ENCODE results near the gene CES4A.
"Not testable (repeated sequence)": the region's sequence is repeated elsewhere in the genome, so short reads cannot be mapped to it uniquely, and the experiment has no call there.

Gene CES4A

GRCh38 chr16:66993558-66993957 is 5.2 kb downstream of the CES4A start:
- DNase-seq, result not testable (repeated sequence)

DNA sequence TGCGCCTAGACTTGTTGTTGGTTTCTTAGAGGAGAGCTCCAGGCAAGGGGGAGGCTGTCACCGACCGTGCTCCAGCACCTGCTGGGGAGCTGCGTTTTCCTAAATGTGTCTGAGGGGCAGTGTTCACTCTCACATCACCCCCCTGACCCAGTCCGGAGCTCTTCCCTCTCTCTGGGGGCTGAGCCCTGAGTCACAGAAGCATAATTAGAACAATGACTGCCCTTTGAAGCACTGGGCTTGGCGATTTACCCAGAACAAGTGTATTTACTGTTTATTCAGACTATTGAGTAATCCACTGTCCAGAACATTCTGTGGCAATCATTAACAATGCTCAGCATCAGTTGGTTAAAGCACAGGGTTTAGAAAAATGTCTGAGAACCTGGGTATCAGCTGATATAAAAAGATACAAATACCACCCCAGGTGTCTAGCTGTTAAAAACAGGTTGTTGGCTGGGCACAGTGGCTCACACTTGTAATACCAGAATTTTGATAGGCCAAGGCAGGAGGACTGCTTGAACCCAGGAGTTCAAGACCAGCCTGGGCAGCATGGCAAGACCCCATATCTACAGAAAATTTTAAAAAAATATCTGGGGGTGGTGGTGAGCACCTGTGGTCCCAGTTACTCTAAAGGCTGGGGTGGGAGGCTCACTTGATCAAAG is 8.1 kb downstream of the CES4A start:
- DNase-seq, result no peak

DNA sequence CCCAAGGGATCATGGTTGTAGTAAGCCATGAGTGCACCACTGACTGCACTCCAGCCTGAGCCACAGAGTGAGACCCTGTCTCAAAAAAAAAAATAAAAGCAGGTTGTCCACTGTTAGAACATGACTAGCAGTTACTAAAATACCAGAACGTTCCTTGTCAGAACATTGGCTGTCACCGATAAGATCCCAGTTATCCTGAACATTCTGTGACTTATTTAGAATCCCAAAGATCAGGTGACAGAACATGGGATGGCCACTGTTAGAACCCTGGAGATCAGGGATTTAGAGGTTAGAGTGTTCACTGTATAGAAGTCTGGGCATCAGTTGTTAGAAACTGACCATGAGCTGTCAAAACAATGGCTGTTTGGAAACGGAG is 8.6 kb downstream of the CES4A start:
- no peak for DNase-seq

- DNase-seq, result peak; percentile 71
Observed at GRCh38 chr16:67000384-67001351, 12.3 kb downstream of the CES4A start.

GRCh38 chr16:67001726-67002125 is 13.3 kb downstream of the CES4A start:
- no peak for DNase-seq

DNA sequence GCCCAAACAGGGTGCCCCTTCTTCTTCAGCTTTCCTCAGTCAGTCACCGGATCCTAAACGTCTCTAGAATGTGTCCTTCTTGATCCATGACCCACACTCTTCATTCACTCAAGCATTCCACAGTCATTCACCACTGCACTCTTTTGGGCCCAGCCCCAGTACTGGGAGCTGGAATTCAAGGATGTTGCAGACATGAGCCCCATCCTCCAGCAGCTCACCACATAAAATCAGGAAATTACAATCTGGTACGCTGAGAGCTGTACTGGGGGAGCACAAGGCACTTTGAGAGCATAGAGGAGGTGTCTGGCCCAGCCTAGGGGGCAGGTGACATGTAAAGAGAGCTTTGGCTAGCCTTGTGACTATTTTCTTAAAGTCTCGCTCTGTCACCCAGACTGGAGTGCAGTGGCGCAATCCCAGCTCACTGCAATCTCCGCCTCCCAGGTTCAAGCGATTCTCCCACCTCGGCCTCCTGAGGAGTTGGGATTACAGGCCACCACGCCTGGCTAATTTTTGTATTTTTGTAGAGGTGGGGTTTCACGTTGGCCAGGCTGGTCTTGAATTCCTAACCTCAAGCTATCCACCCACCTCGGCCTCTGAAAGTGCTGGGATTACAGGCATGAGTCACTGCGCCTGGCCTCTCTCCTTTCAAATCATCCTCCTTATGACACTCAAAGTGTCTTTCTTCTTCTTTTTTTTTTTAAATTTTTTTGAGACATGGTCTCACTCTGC is 18.7 kb downstream of the CES4A start:
- no peak for DNase-seq

- DNase-seq, result no peak
Observed at GRCh38 chr16:67009158-67009557, 20.8 kb downstream of the CES4A start.

DNA sequence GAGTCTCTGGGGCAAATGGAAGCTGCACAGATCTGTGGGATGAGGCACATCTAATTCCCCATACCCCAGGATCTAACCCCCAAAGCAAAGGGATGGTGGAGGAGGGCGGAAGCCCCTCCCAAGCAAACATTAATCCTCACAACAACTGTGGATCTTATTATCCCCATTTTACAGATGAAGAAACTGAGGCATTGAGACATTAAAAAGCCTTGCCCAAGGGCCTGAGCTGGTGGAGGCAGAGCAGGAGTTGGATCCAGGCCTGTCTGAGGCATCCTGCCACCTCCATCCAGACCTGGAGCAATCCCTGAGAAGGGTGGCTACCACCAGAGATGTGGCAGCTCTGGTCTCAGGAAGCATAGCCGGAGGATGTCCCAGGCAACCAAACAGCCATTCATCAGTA is 22.9 kb downstream of the CES4A start:
- no peak for DNase-seq

DNA sequence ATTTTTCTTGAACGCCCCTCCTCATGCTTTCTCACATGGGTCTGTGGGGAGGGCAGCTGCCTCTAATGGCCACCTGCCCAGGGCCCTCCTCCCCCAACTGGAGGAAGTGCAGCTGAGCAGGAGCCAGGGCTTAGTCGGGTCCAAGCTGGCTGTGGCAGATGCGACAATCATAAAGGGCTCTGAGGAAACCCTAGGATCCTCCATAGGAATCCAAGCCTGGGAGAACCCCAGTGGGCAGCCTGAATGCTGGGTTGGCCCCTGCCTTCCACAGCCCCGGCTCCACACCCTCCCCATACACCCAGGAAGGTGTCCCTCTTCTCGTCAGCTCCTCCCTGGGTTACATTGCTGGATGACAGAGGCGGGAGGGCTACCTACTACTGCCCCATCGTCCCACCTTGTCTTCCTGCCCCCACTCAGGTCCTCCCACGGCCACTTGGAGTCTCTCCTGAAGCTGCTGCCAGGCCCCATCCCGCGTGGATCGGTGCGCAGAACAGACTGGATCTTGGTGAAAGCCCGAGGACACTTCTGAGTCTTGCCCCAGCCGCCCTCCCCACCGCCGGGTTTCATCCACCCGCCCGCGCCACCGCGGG is 24.9 kb downstream of the CES4A start:
- DNase-seq, result no peak

DNA sequence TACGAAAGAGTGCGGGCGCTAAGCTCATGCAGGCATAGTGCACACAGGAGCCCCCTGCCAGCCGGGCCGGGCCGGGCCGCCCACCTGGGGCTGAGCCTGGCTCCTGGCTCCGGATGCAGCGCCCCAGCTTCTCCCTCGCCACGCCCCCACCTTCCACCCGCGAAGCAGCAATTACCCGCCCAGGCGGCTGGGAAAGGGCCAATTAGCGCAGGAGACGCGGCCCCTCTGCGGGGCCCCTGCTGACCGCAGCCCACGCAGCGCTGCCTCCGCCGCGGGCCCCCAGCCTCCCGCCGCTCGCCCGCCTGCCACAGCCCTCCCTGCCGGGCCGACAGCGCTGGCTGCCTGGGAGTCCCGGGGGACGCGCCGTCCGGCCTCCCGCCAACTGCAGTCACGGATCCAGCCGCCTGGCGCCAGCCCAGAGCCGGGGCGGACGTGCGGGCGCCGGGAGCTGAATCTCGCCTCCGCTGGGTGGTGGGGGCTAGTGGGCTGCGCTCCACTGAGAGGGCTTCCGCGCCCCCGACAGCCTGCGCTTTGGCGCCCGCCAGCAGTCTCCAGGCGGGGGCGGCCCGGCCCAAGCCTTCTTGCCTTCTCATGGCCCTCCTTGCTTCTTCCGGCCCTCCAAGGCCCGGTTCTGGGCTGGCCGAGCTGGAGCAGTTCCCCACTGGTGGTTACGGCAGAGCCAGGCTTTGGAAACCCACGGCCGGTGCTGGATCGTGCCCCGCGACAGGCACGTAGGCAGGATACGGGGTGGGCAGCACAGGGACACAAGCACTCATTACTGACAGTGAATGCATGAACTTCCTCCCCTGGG is 25.6 kb downstream of the CES4A start:
- peak; percentile 92 for DNase-seq

DNA sequence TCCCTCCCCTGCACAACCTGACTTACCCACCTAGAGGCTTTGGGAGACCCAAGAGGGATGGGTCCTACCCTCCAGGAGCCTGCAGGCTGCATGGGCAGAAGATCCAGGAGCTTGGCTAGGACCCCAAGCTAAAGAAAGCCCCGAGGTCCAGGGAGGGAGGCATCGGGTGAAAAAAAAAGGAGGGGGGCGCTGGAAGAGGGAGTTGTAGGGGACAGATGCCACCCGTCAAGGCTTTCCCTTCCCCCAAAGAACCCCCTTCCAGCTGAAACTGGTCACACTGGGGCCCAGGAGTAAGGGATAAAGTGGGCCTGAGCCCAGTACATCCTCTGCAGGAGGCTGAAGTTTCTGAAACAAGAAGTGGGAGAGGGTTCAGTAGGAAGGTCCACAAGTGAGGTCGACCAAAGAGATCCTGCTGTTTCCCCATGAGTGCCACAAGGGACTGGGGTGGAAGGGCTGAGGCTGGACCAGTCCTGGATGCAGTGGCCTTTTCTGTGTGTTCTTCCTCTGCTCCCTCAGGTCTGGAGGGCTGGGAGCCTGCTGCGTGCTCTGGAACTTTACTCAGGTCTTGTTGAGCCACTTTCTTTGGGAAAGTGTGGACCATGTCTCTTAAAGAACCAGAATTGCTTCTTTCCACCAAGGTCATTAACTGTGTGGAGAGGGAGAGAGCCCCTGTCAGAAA is 26.4 kb downstream of the CES4A start:
- no peak for DNase-seq

DNA sequence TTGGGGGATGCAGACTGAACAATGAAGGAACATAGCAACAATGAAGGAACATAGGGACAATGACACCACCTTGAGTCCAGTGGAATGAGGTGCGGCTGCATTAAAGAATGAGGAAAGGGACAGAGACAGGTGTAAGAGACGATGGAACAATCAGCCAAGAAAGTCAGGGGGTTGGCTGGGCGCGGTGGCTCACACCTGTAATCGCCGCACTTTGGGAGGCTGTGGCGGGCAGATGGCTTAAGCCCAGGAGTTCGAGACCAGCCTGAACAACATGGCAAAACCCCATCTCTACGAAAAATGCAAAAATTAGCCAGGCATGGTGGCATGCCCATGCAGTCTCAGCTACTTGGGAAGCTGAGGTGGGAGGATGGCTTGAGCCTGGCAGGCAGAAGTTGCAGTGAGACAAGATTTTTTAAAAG is 26.9 kb downstream of the CES4A start:
- no peak for DNase-seq

DNA sequence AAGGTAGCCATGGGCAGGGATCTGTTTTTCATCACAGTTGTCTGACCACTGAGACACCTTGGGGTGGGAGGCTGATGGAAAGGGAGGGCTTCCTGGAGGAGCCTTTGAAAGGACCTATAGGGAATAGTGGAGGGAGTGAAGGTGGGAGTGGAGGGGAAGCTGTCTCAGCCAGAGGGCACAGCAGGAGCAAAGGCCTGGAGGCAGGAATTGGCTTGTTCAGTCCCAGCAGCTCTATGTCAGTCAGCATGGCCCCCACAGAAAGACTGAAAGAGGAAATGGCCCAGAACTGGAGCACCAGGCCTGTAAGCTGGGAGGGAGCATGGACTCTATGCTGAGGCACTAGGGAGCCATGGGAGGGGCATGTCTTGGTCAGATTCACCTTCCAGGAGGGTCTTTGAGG is 27.8 kb downstream of the CES4A start:
- no peak for DNase-seq

DNA sequence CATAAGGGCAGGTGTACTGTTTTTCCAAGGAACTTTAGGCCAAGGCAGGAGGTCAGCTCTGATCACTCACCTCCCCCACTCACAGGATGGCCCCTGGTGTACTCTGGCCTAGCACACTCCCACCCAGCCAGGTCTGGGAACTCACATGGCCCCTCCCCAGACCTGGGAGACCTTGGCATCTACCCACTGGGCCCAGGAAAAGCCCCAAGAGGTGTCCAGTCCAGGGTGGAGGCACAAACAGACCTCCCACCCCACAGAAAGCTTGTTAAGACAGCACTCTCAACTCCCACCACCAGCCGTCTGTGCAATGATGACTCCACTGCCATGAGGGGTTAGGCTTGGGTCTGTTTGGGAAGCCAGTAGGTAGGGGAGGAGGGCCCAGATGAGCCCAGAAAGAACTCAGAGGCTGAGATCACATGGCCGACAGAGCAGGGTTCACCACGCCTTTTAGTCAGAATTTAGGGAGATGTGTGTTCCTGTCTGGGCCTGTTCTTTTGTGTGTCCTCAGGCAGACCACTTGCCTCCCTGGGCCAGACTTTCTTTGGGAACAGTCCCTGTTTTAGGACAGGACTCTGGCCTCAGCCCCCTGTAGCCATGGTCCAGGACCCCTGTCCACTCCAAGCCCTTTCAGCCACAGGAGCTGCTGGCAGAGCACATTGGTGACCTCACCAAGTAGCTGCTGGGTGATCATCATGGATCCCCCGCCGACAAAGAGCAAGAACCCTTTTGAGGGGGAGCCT is 28.5 kb downstream of the CES4A start:
- DNase-seq, result no peak

GRCh38 chr16:67017421-67017750 is 29.0 kb downstream of the CES4A start:
- no peak for DNase-seq

DNA sequence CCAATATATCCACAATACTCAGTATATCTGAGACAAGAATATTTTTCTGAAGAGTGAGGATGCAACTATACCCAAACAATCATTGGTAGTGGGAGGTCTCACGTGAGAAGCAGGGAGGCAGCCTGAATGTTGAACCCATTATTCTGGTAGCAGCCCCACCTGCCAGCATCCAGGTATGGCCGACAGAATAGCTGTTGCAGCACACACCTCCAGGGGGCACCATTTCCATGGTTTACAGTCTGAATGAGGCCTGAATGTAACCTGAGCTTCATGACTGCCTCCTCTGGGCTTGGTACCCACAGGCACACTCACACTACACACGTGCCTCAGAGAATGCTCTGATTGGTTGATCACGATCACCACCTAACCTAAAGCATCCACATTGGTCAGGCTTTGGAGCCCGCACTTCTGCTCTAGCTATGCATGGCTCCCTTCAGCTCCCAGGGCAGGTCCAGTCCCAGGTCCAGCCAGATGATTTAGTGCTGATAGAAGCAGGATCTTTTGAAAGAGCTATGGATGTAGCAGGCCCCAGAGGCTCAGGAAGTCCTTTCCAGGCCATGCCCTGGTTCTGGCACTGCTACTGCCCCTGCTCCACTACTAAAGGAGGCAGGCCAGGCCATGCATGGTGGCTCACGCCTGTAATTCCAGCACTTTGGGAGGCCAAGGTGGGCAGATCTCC is 29.6 kb downstream of the CES4A start:
- peak; percentile 93 for DNase-seq

DNA sequence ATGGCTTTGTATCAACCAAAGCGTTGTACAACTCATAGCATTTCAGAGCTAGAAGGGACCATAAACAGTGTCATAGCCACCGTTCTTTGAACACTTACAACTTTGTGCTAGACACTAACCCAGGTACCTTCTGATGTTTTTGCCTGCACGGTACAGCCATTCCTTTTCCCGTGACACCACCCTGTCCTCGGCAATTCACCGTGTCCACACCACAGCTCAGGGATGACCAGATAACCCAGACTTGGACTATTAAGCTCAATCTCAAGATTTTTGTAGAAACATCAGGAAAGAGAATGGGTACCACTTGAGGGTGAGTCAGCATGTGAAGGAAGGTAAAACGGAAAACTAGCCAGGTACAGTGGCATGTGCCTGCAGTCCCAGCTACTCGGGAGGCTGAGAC is 30.8 kb downstream of the CES4A start:
- DNase-seq, result no peak

GRCh38 chr16:67021321-67021720 is 32.9 kb downstream of the CES4A start:
- no peak for DNase-seq

DNA sequence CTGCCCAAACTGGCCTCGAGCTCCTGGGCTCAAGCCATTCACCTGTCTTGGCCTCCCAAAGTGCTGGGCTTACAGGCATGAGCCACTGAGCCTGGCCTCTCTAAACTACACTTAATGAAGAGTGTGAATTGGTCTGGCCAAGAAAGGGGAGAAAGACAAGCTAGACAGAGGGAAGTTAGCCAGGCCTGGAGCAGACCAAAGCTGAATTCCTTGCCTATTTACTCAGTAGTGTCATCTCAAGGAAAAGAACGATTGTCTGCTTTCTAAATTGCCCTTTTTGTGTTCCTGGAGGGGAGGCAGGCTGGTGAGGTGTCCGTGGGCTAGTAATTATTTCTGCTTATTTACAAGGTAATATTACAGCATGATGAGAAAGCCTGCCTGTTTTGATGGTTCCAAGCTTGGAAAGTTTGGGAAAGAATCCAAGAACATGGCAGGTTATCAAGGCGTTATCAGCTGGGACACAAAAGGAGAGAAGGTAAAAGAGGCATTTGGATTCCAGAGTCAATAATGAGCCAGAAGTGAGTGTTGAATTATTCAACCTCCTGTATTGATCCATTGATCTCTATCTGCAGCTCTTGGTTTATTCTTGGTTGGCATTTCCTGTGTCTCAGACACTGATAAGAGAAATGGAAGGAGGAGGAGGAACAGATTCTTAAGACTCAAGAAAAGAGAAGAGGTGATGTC is 34.3 kb downstream of the CES4A start:
- no peak for DNase-seq

- DNase-seq, result no peak
Observed at GRCh38 chr16:67023689-67024088, 35.3 kb downstream of the CES4A start.
